ENCODE results near the gene ZBP1.

Gene ZBP1

DNA sequence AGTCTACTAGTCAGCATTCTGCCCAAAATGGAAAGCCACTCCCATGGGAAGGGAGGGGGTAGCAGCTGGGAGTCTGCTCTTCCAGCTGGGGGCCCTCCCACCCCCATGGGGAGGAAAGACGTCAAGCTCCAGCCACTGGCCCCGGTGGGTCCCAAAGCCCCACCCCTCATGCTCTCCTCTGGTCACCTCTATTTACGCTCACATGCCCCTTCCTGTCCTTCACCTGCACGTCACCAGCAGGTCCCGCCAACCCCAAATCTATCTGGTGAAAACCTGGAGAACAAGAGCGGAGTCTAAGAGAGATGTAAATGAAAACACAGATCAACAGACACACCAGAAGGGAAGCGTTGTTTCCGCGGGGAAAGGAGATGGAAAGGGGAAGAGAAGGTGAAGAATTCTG is 30.0 kb upstream of the ZBP1 start (continued):
- TF ChIP-seq, protein P1, sequence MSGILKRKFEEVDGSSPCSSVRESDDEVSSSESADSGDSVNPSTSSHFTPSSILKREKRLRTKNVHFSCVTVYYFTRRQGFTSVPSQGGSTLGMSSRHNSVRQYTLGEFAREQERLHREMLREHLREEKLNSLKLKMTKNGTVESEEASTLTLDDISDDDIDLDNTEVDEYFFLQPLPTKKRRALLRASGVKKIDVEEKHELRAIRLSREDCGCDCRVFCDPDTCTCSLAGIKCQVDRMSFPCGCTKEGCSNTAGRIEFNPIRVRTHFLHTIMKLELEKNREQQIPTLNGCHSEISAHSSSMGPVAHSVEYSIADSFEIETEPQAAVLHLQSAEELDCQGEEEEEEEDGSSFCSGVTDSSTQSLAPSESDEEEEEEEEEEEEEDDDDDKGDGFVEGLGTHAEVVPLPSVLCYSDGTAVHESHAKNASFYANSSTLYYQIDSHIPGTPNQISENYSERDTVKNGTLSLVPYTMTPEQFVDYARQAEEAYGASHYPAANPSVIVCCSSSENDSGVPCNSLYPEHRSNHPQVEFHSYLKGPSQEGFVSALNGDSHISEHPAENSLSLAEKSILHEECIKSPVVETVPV (CRISPR knock-in tag; IDR thresholded peaks at IDR 0.05): no peak
- no peak for TF ChIP-seq CSDC2 (CRISPR knock-in tag; IDR thresholded peaks at IDR 0.05)
- TF ChIP-seq TCF4 (CRISPR knock-in tag; IDR thresholded peaks at IDR 0.05; ENCODE audit: borderline replicate concordance): no peak
- no peak for TF ChIP-seq TOX (CRISPR knock-in tag; IDR thresholded peaks at IDR 0.05; ENCODE audit: borderline replicate concordance)
- TF ChIP-seq OSR1 (CRISPR knock-in tag; IDR thresholded peaks at IDR 0.05): no peak
- TF ChIP-seq ARNTL (CRISPR knock-in tag; IDR thresholded peaks at IDR 0.05; ENCODE audit: borderline replicate concordance, low read depth): no peak
- no peak for TF ChIP-seq BACH2 (CRISPR knock-in tag; IDR thresholded peaks at IDR 0.05; ENCODE audit: borderline replicate concordance)

DNA sequence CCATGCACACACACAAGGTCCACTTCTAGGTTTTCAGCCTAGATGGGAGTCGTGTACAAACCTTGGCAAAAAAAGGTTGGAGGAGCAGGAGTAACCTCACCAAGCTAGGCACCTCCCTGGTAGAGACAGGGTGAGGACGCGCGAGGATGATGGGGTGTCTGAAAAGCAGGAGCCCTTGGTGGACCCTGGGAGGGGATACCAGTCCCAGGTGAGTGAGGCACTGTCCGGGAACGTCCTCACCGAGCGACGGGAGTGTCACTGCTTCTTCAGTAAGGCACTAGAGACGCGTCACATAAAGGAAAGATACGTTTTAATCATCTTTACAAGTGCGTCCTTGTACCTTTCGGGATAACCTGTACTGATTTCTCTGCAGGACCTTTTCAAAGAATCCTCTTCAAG is 29.4 kb upstream of the ZBP1 start:
- no peak for TF ChIP-seq ZFP30 (CRISPR knock-in tag; IDR thresholded peaks at IDR 0.05)
- TF ChIP-seq ZC3H10 (CRISPR knock-in tag; IDR thresholded peaks at IDR 0.05): no peak
- no peak for TF ChIP-seq ESRRG (CRISPR knock-in tag; IDR thresholded peaks at IDR 0.05)
- TF ChIP-seq SNAI2 (CRISPR knock-in tag; IDR thresholded peaks at IDR 0.05): no peak
- TF ChIP-seq, protein P1 (CRISPR knock-in tag; IDR thresholded peaks at IDR 0.05): no peak
- no peak for TF ChIP-seq TOX (CRISPR knock-in tag; IDR thresholded peaks at IDR 0.05; ENCODE audit: borderline replicate concordance)
- TF ChIP-seq, protein P2, sequence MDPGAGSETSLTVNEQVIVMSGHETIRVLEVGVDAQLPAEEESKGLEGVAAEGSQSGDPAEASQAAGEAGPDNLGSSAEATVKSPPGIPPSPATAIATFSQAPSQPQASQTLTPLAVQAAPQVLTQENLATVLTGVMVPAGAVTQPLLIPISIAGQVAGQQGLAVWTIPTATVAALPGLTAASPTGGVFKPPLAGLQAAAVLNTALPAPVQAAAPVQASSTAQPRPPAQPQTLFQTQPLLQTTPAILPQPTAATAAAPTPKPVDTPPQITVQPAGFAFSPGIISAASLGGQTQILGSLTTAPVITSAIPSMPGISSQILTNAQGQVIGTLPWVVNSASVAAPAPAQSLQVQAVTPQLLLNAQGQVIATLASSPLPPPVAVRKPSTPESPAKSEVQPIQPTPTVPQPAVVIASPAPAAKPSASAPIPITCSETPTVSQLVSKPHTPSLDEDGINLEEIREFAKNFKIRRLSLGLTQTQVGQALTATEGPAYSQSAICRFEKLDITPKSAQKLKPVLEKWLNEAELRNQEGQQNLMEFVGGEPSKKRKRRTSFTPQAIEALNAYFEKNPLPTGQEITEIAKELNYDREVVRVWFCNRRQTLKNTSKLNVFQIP (CRISPR knock-in tag; IDR thresholded peaks at IDR 0.05; ENCODE audit: borderline replicate concordance, low read depth): no peak
- no peak for ATAC-seq

DNA sequence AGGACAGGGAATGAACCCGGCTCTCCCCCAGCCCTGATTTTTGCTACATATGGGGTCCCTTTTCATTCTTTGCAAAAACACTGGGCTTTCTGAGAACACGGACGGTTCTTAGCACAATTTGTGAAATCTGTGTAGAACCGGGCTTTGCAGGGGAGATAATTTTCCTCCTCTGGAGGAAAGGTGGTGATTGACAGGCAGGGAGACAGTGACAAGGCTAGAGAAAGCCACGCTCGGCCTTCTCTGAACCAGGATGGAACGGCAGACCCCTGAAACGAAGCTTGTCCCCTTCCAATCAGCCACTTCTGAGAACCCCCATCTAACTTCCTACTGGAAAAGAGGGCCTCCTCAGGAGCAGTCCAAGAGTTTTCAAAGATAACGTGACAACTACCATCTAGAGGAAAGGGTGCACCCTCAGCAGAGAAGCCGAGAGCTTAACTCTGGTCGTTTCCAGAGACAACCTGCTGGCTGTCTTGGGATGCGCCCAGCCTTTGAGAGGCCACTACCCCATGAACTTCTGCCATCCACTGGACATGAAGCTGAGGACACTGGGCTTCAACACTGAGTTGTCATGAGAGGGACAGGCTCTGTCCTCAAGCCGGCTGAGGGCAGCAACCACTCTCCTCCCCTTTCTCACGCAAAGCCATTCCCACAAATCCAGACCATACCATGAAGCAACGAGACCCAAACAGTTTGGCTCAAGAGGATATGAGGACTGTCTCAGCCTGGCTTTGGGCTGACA is 28.8 kb upstream of the ZBP1 start:
- TF ChIP-seq ISL1 (CRISPR knock-in tag; IDR thresholded peaks at IDR 0.05) (no peak), TCF4 (CRISPR knock-in tag; IDR thresholded peaks at IDR 0.05; ENCODE audit: borderline replicate concordance) (no peak), ZNF70 (CRISPR knock-in tag; IDR thresholded peaks at IDR 0.05) (no peak), RARB (CRISPR knock-in tag; IDR thresholded peaks at IDR 0.05) (no peak), PPARA (CRISPR knock-in tag; IDR thresholded peaks at IDR 0.05; ENCODE audit: borderline replicate concordance) (no peak), OSR1 (CRISPR knock-in tag; IDR thresholded peaks at IDR 0.05) (no peak), ZNF565 (CRISPR knock-in tag; conservative IDR thresholded peaks at IDR 0.05; ENCODE audit: low read depth) (no peak)
- TF ChIP-seq, protein P3, sequence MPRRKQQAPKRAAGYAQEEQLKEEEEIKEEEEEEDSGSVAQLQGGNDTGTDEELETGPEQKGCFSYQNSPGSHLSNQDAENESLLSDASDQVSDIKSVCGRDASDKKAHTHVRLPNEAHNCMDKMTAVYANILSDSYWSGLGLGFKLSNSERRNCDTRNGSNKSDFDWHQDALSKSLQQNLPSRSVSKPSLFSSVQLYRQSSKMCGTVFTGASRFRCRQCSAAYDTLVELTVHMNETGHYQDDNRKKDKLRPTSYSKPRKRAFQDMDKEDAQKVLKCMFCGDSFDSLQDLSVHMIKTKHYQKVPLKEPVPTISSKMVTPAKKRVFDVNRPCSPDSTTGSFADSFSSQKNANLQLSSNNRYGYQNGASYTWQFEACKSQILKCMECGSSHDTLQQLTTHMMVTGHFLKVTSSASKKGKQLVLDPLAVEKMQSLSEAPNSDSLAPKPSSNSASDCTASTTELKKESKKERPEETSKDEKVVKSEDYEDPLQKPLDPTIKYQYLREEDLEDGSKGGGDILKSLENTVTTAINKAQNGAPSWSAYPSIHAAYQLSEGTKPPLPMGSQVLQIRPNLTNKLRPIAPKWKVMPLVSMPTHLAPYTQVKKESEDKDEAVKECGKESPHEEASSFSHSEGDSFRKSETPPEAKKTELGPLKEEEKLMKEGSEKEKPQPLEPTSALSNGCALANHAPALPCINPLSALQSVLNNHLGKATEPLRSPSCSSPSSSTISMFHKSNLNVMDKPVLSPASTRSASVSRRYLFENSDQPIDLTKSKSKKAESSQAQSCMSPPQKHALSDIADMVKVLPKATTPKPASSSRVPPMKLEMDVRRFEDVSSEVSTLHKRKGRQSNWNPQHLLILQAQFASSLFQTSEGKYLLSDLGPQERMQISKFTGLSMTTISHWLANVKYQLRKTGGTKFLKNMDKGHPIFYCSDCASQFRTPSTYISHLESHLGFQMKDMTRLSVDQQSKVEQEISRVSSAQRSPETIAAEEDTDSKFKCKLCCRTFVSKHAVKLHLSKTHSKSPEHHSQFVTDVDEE (CRISPR knock-in tag; IDR thresholded peaks at IDR 0.05): no peak
- ATAC-seq: no peak

DNA sequence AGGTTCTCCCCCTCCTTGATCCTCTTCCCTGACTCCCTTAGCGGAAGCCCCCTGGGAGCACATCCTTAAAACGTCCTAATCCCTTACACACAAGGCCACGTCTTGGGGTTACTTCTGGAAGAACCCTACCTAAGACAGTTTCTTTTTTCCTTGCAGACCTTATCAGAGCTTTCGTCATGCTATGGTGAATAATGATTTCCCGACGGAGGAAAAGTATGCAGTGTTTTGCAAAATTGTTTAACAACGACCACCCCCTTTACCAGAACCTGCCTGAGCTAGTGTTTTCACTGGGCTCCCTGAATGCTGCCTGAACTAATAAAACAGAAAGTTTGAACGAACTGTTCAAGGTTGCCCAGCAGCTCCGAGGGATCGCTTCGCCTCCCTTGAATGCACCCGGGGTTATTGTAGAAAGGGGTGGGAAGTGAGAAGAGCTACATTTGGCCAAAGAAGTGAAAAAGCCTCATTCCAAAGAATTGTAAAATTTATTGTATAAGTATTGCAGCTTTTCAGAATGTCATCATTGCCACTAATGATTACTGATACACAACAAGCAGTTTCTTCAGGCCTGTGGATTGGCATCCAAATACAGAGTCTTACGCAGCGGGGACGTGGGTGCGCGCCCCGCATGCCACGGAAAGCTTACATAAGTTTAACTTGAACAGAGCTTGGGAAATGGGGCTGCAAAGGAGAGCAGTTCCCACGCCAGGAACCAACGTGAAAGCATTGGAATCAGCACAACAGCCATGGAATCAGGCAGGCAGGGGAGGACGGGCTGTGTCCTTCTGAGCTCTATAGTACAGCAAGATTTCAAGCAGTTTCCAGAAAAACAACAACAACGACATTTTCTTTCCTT is 27.9 kb upstream of the ZBP1 start:
- no peak for ATAC-seq
- TF ChIP-seq GLIS3 (CRISPR knock-in tag; IDR thresholded peaks at IDR 0.05): no peak
- TF ChIP-seq, protein P4, sequence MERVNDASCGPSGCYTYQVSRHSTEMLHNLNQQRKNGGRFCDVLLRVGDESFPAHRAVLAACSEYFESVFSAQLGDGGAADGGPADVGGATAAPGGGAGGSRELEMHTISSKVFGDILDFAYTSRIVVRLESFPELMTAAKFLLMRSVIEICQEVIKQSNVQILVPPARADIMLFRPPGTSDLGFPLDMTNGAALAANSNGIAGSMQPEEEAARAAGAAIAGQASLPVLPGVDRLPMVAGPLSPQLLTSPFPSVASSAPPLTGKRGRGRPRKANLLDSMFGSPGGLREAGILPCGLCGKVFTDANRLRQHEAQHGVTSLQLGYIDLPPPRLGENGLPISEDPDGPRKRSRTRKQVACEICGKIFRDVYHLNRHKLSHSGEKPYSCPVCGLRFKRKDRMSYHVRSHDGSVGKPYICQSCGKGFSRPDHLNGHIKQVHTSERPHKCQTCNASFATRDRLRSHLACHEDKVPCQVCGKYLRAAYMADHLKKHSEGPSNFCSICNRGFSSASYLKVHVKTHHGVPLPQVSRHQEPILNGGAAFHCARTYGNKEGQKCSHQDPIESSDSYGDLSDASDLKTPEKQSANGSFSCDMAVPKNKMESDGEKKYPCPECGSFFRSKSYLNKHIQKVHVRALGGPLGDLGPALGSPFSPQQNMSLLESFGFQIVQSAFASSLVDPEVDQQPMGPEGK (CRISPR knock-in tag; IDR thresholded peaks at IDR 0.05; ENCODE audit: borderline replicate concordance): no peak

All from SK-N-SH treated with all-trans-retinoic acid at 6 μM for 48 hours (cell line).